ENCODE results near the gene PHF19. TPM values are rescaled to one million over a fixed set of nuclear protein-coding genes. Genes with fewer than 3 reads are reported as not detected.

PHF19 gene
- polyA plus RNA-seq, 1 of the 3 experiments (the other 2 are of a cell fraction), result 33.4 TPM

DNA sequence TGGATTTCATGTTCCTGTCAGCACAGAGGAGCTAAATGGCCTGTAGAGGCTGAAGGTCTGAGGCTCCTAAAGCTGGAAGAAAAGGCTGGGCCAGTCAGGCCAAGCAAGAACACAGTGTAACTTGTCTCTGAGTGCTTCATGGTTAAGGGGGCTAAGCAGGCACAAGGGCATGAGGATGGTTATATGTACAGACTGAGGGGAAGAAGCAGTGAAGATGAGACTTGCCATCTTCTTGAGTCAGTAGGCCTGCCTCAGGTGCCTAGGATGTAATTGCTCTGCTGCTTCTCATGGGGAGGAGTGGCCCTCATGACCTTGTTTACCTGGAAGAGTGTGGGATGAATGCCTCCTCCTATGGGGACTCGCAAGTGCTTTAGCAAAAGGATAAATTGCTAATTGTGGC lies 25.5 kb downstream of the PHF19 start:
- no peaks in the 10 kb centered on the region for H3K27me3 ChIP-seq (ENCODE audit: insufficient read depth)
- H3K4me2 ChIP-seq, result no peak overlapping the region
- no peak overlapping the region for H3K4me3 ChIP-seq (ENCODE audit: low read depth in 2 of 2, low read length in 1 of 2)
- peaks cover 0 to 14% of the 10 kb centered on the region in 2 experiments; a peak in 2 of 4 replicates for H3K4me1 ChIP-seq (ENCODE audit: control insufficient read depth in 1 of 2, insufficient read depth in 2 of 2, low read depth in 1 of 2, low read length in 1 of 2)
- no peak for TF ChIP-seq TCF12 (IDR thresholded peaks at IDR 0.05)
- TF ChIP-seq USF1 (IDR thresholded peaks at IDR 0.05; ENCODE audit: borderline replicate concordance, low read depth), result no peak
- no peak for TF ChIP-seq GABPA (IDR thresholded peaks at IDR 0.05; ENCODE audit: low read depth)
- no peak for TF ChIP-seq TEAD4 (IDR thresholded peaks at IDR 0.05; ENCODE audit: borderline replicate concordance, insufficient read depth)
- no peak for TF ChIP-seq PBX3 (IDR thresholded peaks at IDR 0.05)
- no peak for TF ChIP-seq ELF1 (IDR thresholded peaks at IDR 0.05)
- TF ChIP-seq, protein P1, sequence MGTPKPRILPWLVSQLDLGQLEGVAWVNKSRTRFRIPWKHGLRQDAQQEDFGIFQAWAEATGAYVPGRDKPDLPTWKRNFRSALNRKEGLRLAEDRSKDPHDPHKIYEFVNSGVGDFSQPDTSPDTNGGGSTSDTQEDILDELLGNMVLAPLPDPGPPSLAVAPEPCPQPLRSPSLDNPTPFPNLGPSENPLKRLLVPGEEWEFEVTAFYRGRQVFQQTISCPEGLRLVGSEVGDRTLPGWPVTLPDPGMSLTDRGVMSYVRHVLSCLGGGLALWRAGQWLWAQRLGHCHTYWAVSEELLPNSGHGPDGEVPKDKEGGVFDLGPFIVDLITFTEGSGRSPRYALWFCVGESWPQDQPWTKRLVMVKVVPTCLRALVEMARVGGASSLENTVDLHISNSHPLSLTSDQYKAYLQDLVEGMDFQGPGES (IDR thresholded peaks at IDR 0.05; ENCODE audit: low read depth, low read length), result no peak
- TF ChIP-seq ZBTB33 (IDR thresholded peaks at IDR 0.05; ENCODE audit: borderline replicate concordance, low read depth), result no peak
- TF ChIP-seq NFIC (IDR thresholded peaks at IDR 0.05; ENCODE audit: borderline replicate concordance), result no peak
- TF ChIP-seq SIN3A (IDR thresholded peaks at IDR 0.05; ENCODE audit: borderline replicate concordance, low read depth, low read length), result no peak
- TF ChIP-seq RFX5 (IDR thresholded peaks at IDR 0.05; ENCODE audit: low read length), result no peak
- TF ChIP-seq MXI1 (IDR thresholded peaks at IDR 0.05; ENCODE audit: low read depth, low read length), result no peak
- no peak overlapping the region for H3K9ac ChIP-seq
- H3K9me3 ChIP-seq, result no peaks in the 10 kb centered on the region
- ChIA-PET CTCF (no interaction called here), POLR2A (no interaction called here)
- peaks cover 16% of the 10 kb centered on the region for H3F3A ChIP-seq (replicated peaks; ENCODE audit: insufficient read depth)
- no peak overlapping the region for H3K27ac ChIP-seq (ENCODE audit: low read depth in 2 of 2, low read length in 1 of 2)
- WGBS (ENCODE audit: low lambda C conversion rate), result 100% methylated on average over 1 of the region's 1 CpG
- no peaks in the 10 kb centered on the region for H3K9me2 ChIP-seq
- H4K20me1 ChIP-seq (ENCODE audit: insufficient read depth), result no peaks in the 10 kb centered on the region
- peaks cover 15 to 28% of the 10 kb centered on the region in 2 experiments for H3K36me3 ChIP-seq (replicated peaks in 1 of 2; ENCODE audit: control insufficient read depth in 1 of 2, insufficient read depth in 2 of 2, low read length in 1 of 2)
- DNase-seq, result no peak
- no peaks in the 10 kb centered on the region for H3K79me2 ChIP-seq (ENCODE audit: insufficient read depth)
- no peak overlapping the region for H2AFZ ChIP-seq (ENCODE audit: low read depth)

- Histone ChIP-seq H3K9me2 (no peaks in the 10 kb centered on the region), H4K20me1 (ENCODE audit: insufficient read depth) (no peaks in the 10 kb centered on the region), H3F3A (replicated peaks; ENCODE audit: insufficient read depth) (peaks cover 16% of the 10 kb centered on the region), H3K4me2 (no peak overlapping the region), H3K27ac (ENCODE audit: low read depth in 2 of 2, low read length in 1 of 2) (no peak overlapping the region), H3K9ac (no peak overlapping the region), H3K4me1 (ENCODE audit: control insufficient read depth in 1 of 2, insufficient read depth in 2 of 2, low read depth in 1 of 2, low read length in 1 of 2) (peaks cover 0 to 4% of the 10 kb centered on the region in 2 experiments; a peak in 2 of 4 replicates), H3K79me2 (ENCODE audit: insufficient read depth) (no peaks in the 10 kb centered on the region; the same call in 1 of the 2 replicates), H2AFZ (ENCODE audit: low read depth) (no peak overlapping the region), H3K9me3 (no peaks in the 10 kb centered on the region), H3K27me3 (ENCODE audit: insufficient read depth) (no peaks in the 10 kb centered on the region), H3K36me3 (replicated peaks in 1 of 2; ENCODE audit: control insufficient read depth in 1 of 2, insufficient read depth in 2 of 2, low read length in 1 of 2) (peaks cover 16 to 26% of the 10 kb centered on the region in 2 experiments), H3K4me3 (ENCODE audit: low read depth in 2 of 2, low read length in 1 of 2) (no peak overlapping the region)
- 96% methylated on average over 3 of the region's 3 CpGs for WGBS (ENCODE audit: low lambda C conversion rate)
- TF ChIP-seq EZH2phosphoT487 (IDR thresholded peaks at IDR 0.05; ENCODE audit: borderline replicate concordance, low read depth) (no peak), FOXJ3 (CRISPR knock-in tag; IDR thresholded peaks at IDR 0.05) (no peak), EP300 (IDR thresholded peaks at IDR 0.05; ENCODE audit: borderline replicate concordance in 1 of 2, low read depth in 1 of 2, low read length in 1 of 2) (no peak), FOSL2 (IDR thresholded peaks at IDR 0.05; ENCODE audit: borderline replicate concordance, low read depth) (no peak), NRF1 (IDR thresholded peaks at IDR 0.05; ENCODE audit: low read depth, low read length) (no peak)
- ChIA-PET CTCF (no interaction called here), POLR2A (interaction anchor here (0.6 kb wide), 1 partner anchor 218 kb away, joined by 3 read pairs; no protein-coding TSS in a partner anchor)
- no peak for DNase-seq
Measured at GRCh38 chr9:120850315-120850714, 26.7 kb downstream of the PHF19 start.
